K562 (cell line): Measurements from ENCODE around the gene PPAT. TPM values are rescaled to one million over a fixed set of nuclear protein-coding genes. Genes with fewer than 3 reads are reported as not detected.

Experiments
- ATAC-seq: fragments of 200-7000 bp; cut with Tn5 transposase; 3 replicates; pipeline ENCODE4 v1.9.1; 2020; ENCODE audit warnings: moderate library complexity
- BruUV-seq: library from RNA; stranded (reverse); fragments of 400-500 nt; replicated peaks from 2 replicates; lab custom pipeline; 2021; lab: Mats Ljungman, UMichigan
- CTCF ChIA-PET: fragments of 300-600 bp; formaldehyde crosslinking; extraction: SDS; loops from one replicate; lab custom pipeline; 2021; ENCODE audit warnings: low intra/inter-chr PET ratio; lab: Yijun Ruan, JAX
- POLR2A ChIA-PET: fragments of 300-600, 350-650 bp; sonication (Branson Sonifier 250); formaldehyde crosslinking; extraction: SDS; loops from one replicate; lab custom pipeline; 2021; ENCODE audit warnings: antibody characterized with exemption, inconsistent platforms; lab: Yijun Ruan, JAX
- DNase-seq, 4 experiments: peaks; one replicate each; pipeline versions ENCODE4 v3.0.0 to v3.0.0-alpha.2; 2011 to 2018; ENCODE audit warnings: low spot score in 3 of 4, mixed read lengths in 3 of 4; ENCODE audit errors: extremely low read depth in 1 of 4
- FAIRE-seq: peaks from 2 replicates; lab custom pipeline; 2011; peaks lifted over from hg19 to GRCh38; lab: Jason Lieb, UNC
- H2AFZ ChIP-seq: 2 replicates; pipeline ENCODE4 v1.6.0; 2011; ENCODE audit warnings: low read depth, low read length, control low read depth, inconsistent platforms
- H3K27ac ChIP-seq: fragments of 200-600 bp; 3 replicates; pipeline ENCODE4 v1.8.0; 2011; ENCODE audit warnings: low read depth, mild to moderate bottlenecking, control low read depth, inconsistent platforms, low read length, moderate library complexity, mixed read lengths; ENCODE audit errors: extremely low read depth
- H3K27me3 ChIP-seq, 2 experiments: fragments of 300-600 bp in 1 of 2; 2 replicates in 1 of 2; 3 replicates in 1 of 2; pipeline versions ENCODE4 v1.6.0 to v1.8.0; 2011; ENCODE audit warnings: inconsistent platforms in 2 of 2, low read length in 2 of 2, mild to moderate bottlenecking in 1 of 2, mixed read lengths in 1 of 2, moderate library complexity in 1 of 2; ENCODE audit not compliant: control insufficient read depth in 2 of 2, insufficient read depth in 2 of 2
- H3K36me3 ChIP-seq: fragments of 300-600 bp; 3 replicates; pipeline ENCODE4 v1.8.0; 2011; ENCODE audit warnings: mild to moderate bottlenecking, low read length, inconsistent platforms; ENCODE audit not compliant: control insufficient read depth, insufficient read depth
- H3K4me1 ChIP-seq, 2 experiments: fragments of 200-600 bp in 1 of 2; replicated peaks in 1 of 2; 2 replicates in 1 of 2; 3 replicates in 1 of 2; pipeline versions ENCODE4 v1.5.1 to v1.8.0; 2011; ENCODE audit warnings: inconsistent platforms in 2 of 2, low read length in 2 of 2, mild to moderate bottlenecking in 1 of 2, mixed read lengths in 1 of 2, moderate library complexity in 1 of 2; ENCODE audit not compliant: control insufficient read depth in 2 of 2, insufficient read depth in 2 of 2
- H3K4me2 ChIP-seq: 2 replicates; pipeline ENCODE4 v1.6.1; 2011; ENCODE audit warnings: low read length, control low read depth, inconsistent platforms, mixed read lengths; ENCODE audit not compliant: insufficient read depth
- H3K4me3 ChIP-seq: fragments of 200-600 bp; sonication (generic), shearing (Covaris generic); 2 replicates; pipeline ENCODE4 v1.5.1; 2016; ENCODE audit warnings: control low read depth, inconsistent platforms
- H3K79me2 ChIP-seq: fragments of 200-600 bp; 3 replicates; pipeline ENCODE4 v1.8.0; 2011; ENCODE audit warnings: low read length, inconsistent platforms; ENCODE audit not compliant: control insufficient read depth, insufficient read depth
- H3K9ac ChIP-seq, 2 experiments: 2 replicates each; pipeline versions ENCODE4 v1.6.0 to v1.6.1; 2011; ENCODE audit warnings: low read depth in 2 of 2, low read length in 2 of 2, control low read depth in 1 of 2, inconsistent platforms in 1 of 2, mild to moderate bottlenecking in 1 of 2, mixed read lengths in 1 of 2; ENCODE audit not compliant: insufficient read depth in 1 of 2
- H3K9me1 ChIP-seq: one replicate; pipeline ENCODE4 v1.6.0; 2011; ENCODE audit warnings: inconsistent platforms, mild to moderate bottlenecking, low read length, moderate library complexity; ENCODE audit not compliant: control insufficient read depth, insufficient read depth
- H3K9me3 ChIP-seq: replicated peaks from 2 replicates; pipeline ENCODE4 v1.5.1; 2011; ENCODE audit warnings: low read depth, low read length, inconsistent platforms; ENCODE audit not compliant: control insufficient read depth, insufficient read depth
- H4K20me1 ChIP-seq: replicated peaks from 2 replicates; pipeline ENCODE4 v1.6.1; 2011; ENCODE audit warnings: low read length, inconsistent platforms, mixed read lengths; ENCODE audit not compliant: control insufficient read depth, insufficient read depth
- BDP1 ChIP-seq: IDR thresholded peaks from 3 replicates; pipeline ENCODE4 v1.6.1; 2011; ENCODE audit not compliant: insufficient read length, insufficient read depth
- CBX5 ChIP-seq: IDR thresholded peaks from 2 replicates; pipeline ENCODE4 v1.6.1; 2014; ENCODE audit warnings: low read depth, borderline replicate concordance
- CEBPG ChIP-seq, 3 experiments: fragments of 200-800 bp in 1 of 3; sonication (Bioruptor generic) in 1 of 3; sonication (generic) in 1 of 3; formaldehyde crosslinking in 1 of 3; IDR thresholded peaks in 2 of 3; conservative IDR thresholded peaks in 1 of 3; 2 replicates each; pipeline versions ENCODE4 v1.6.1 to v1.8.0; 2016 to 2022; ENCODE audit warnings: missing compliant biosample characterization in 2 of 3, missing genetic modification characterization in 2 of 3, mild to moderate bottlenecking in 1 of 3, missing genetic modification reagents in 1 of 3
- FIP1L1 ChIP-seq: fragments of 200-400 bp; formaldehyde crosslinking; IDR thresholded peaks from 2 replicates; pipeline ENCODE4 v1.6.1; 2018; ENCODE audit warnings: mild to moderate bottlenecking, low read depth, low read length; ENCODE audit not compliant: poor library complexity, severe bottlenecking
- NCOA6 ChIP-seq: fragments of 450-650 bp; IDR thresholded peaks from 2 replicates; pipeline ENCODE4 v1.6.1; 2017; ENCODE audit warnings: mild to moderate bottlenecking
- NEUROD1 ChIP-seq: fragments of 150-350 bp; IDR thresholded peaks from 2 replicates; pipeline ENCODE4 v1.6.1; 2014; ENCODE audit warnings: borderline replicate concordance, low read length, low read depth; ENCODE audit not compliant: partially characterized antibody
- ZFPM2 ChIP-seq: fragments of 250-450 bp; sonication (Bioruptor Pico); IDR thresholded peaks from 2 replicates; pipeline ENCODE4 v1.5.1; 2022; ENCODE audit warnings: mild to moderate bottlenecking
- ZNF134 ChIP-seq: fragments of 250-450 bp; sonication (Bioruptor Pico); conservative IDR thresholded peaks from 2 replicates; pipeline ENCODE4 v1.4.0; 2020
- WGBS: fragments of 100-300 bp; shearing (Covaris generic); methylation state at CpG from one replicate; pipeline ENCODE4 v1.1.6; 2016; ENCODE audit warnings: low coverage, mixed read lengths; ENCODE audit not compliant: insufficient coverage; ENCODE audit errors: missing lambda C conversion rate; 5-methylcytosine and 5-hydroxymethylcytosine counted together
- in situ Hi-C: fragments of 300-500 bp; cut with MboI; formaldehyde crosslinking; loops from 4 replicates; pipeline ENCODE4 v1.15.0; 2018; ENCODE audit warnings: inconsistent platforms, mixed read lengths
- intact Hi-C: fragments of 100-400 bp; cut with micrococcal nuclease; formaldehyde crosslinking; loops from 2 replicates; pipeline ENCODE4 v1.14.2; 2022
- polyA plus RNA-seq, 8 experiments: library from polyadenylated mRNA; depleted of rRNA in 4 of 8; stranded (reverse) in 5 of 8; unstranded in 3 of 8; fragments of >200 nt; fragmentation: Nextera tagmentation in 2 of 8; fragmentation: Illumina TruSeq in 1 of 8; extraction: Ambion mirVana in 2 of 8; extraction: Trizol in 1 of 8; gene quantifications; 2 replicates each; pipeline versions ENCODE4 v1.2.1 to v1.2.3, GENCODE V29; 2011 to 2014; ENCODE audit warnings: inconsistent platforms in 1 of 8, missing spikeins in 1 of 8
- total RNA-seq, 7 experiments: library from RNA; depleted of rRNA in 6 of 7; stranded (reverse); fragments of >200 nt in 6 of 7; fragmentation: Illumina TruSeq in 2 of 7; extraction: Trizol in 2 of 7; gene quantifications; 2 replicates each; pipeline versions ENCODE4 v1.2.1 to v1.2.3, GENCODE V29; 2011 to 2021; ENCODE audit warnings: low replicate concordance in 1 of 7

PPAT gene
- total and polyA plus RNA-seq, 9 of the 15 experiments (the other 6 are each of a cell fraction or from before 2014, with no cell fraction given): 36.2 to 75.8 (median 55.5) TPM

DNA sequence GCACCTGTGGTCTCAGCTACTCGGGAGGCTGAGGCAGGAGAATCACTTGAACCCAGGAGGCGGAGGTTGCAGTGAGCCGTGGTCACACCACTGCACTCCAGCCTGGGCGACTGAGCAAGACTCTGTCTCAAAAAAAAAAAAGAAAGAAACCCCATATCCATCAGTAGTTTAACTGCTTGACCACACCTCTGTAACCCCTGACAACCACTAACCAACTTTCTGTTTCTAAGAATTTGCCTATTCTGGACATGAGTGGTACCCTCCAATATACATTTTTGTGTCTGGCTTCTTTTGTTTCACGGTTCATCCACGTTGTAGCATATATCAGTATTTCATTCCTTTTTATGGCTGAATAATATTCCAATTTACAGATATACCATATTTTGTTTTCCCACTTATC lies 9.1 kb downstream of the PPAT start (continued):
- TF ChIP-seq ZFPM2 (CRISPR knock-in tag): no peak

DNA sequence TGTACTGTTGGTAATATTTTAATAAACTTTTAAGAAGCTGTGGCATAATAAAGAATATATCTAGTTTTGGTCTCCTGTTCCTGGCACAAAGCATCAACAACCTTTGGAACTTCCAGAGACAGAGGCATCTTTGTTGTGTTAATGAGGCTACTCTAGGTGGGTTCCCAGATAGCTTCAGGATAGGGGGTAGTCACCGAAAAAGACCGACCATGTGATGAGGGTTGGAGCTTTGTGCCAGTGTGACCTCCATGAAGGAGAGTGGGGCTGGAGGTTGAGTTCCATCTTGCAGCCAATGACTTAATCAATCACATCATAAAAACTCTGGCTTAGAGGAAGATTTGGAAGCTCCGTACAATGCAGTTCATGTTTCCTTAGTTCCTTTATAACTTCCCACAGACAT lies 9.9 kb downstream of the PPAT start:
- Histone ChIP-seq H3K9me1 (no peaks in the 10 kb centered on the region), H3K27me3 (no peaks in the 10 kb centered on the region), H2AFZ (no peak overlapping the region), H3K79me2 (peaks cover 100% of the 10 kb centered on the region), H3K4me3 (no peak overlapping the region), H3K4me1 (peaks cover 0 to 9% of the 10 kb centered on the region in 2 experiments; a peak in 3 of 5 replicates), H3K9ac (no peak overlapping the region), H3K36me3 (peaks cover 38% of the 10 kb centered on the region; the same call in 2 of the 3 replicates), H4K20me1 (peaks cover 10% of the 10 kb centered on the region; the same call in 1 of the 2 replicates), H3K4me2 (no peak overlapping the region), H3K9me3 (no peaks in the 10 kb centered on the region), H3K27ac (no peak overlapping the region)
- intact Hi-C loops: no loop called here
- ChIA-PET POLR2A (interaction anchor here (1.1 to 1.2 kb wide), 2 partner anchors 11 to 41 kb away, joined by 3 to 5 read pairs; partner anchors contain the start of gene PAICS), CTCF (interaction anchor here (0.6 to 1.6 kb wide), 3 partner anchors 119 to 375 kb away, joined by 3 to 6 read pairs (median 4); no protein-coding TSS in a partner anchor)
- FAIRE-seq (no peak), DNase-seq (no peak), ATAC-seq (peak; percentile 32)
- in situ Hi-C loops: no loop called here
- TF ChIP-seq BDP1 (no peak), NEUROD1 (no peak), CEBPG (CRISPR knock-in tag; IDR thresholded peaks at IDR 0.05) (no peak), CEBPG (tag; conservative IDR thresholded peaks at IDR 0.05 in 1 of 2, IDR thresholded peaks at IDR 0.05 in 1 of 2) (no peak), FIP1L1 (no peak), NCOA6 (no peak), ZNF134 (CRISPR knock-in tag) (no peak), CBX5 (no peak)
- WGBS: 63% methylated on average over 3 of the region's 3 CpGs
- BruUV-seq: no TSS peak
